Tibial nerve (tissue), 4 donors: ENCODE measurements around the gene IP6K2. TPM values are rescaled to one million over a fixed set of nuclear protein-coding genes. Genes with fewer than 3 reads are reported as not detected.

Source experiments
- DNase-seq, 2 donors: peaks; one replicate each; pipeline ENCODE4 v3.0.0-alpha.2; 2019; ENCODE audit warnings: low spot score in 2 of 2
- H3K27ac ChIP-seq, 4 donors: fragments of 200-600 bp; sonication (generic) in 3 of 4; one replicate each; pipeline ENCODE4 v1.5.1; 2017 to 2019; ENCODE audit warnings: mild to moderate bottlenecking in 1 of 4
- H3K27me3 ChIP-seq, 2 donors: fragments of 200-600 bp; sonication (generic) in 1 of 2; one replicate each; pipeline versions ENCODE4 v1.5.1 to v1.6.0; 2017 to 2019
- H3K36me3 ChIP-seq, 3 donors: fragments of 200-600 bp; sonication (generic); one replicate each; pipeline ENCODE4 v1.5.1; 2018 to 2019
- H3K4me1 ChIP-seq, 4 donors: fragments of 200-600 bp; sonication (generic) in 3 of 4; one replicate each; pipeline ENCODE4 v1.5.1; 2017 to 2019
- H3K4me3 ChIP-seq, 4 donors: fragments of 200-600 bp; sonication (generic) in 3 of 4; one replicate each; pipeline ENCODE4 v1.5.1; 2017 to 2019; ENCODE audit warnings: mild to moderate bottlenecking in 1 of 4, moderate library complexity in 1 of 4
- H3K9me3 ChIP-seq, 4 donors: fragments of 200-600 bp; sonication (generic) in 3 of 4; one replicate each; pipeline ENCODE4 v1.5.1; 2017 to 2019
- EP300 ChIP-seq, 2 donors: sonication (generic); formaldehyde crosslinking; IDR thresholded peaks; one replicate each; pipeline ENCODE4 v1.6.1; 2017; ENCODE audit warnings: antibody characterized with exemption in 2 of 2, mild to moderate bottlenecking in 1 of 2
- POLR2A ChIP-seq, 2 donors: fragments of 450-650 bp; IDR thresholded peaks; one replicate each; pipeline ENCODE4 v1.6.1; 2017; ENCODE audit warnings: antibody characterized with exemption in 2 of 2, mild to moderate bottlenecking in 2 of 2, moderate library complexity in 2 of 2
- WGBS, 2 donors: methylation state at CpG; one replicate each; pipeline ENCODE4 v1.1.5; 2018; 5-methylcytosine and 5-hydroxymethylcytosine counted together
- total RNA-seq, 4 donors: library from RNA; depleted of rRNA; stranded (reverse); fragments of >200 nt; gene quantifications; one replicate each; pipeline ENCODE4 v1.1.0, GENCODE V29; 2016
- TF ChIP-seq, protein P1 (sequence below), 5 experiments: fragments of 200-600 bp in 3 of 5; fragments of 450-650 bp in 2 of 5; sonication (generic) in 3 of 5; IDR thresholded peaks; one replicate each; pipeline ENCODE4 v1.5.1; 2016 to 2019; ENCODE audit warnings: antibody characterized with exemption in 5 of 5, mild to moderate bottlenecking in 3 of 5, moderate library complexity in 2 of 5

IP6K2 gene
- total RNA-seq, 4 donors from 2014 or later, result 130 to 202 (median 171) TPM

DNA sequence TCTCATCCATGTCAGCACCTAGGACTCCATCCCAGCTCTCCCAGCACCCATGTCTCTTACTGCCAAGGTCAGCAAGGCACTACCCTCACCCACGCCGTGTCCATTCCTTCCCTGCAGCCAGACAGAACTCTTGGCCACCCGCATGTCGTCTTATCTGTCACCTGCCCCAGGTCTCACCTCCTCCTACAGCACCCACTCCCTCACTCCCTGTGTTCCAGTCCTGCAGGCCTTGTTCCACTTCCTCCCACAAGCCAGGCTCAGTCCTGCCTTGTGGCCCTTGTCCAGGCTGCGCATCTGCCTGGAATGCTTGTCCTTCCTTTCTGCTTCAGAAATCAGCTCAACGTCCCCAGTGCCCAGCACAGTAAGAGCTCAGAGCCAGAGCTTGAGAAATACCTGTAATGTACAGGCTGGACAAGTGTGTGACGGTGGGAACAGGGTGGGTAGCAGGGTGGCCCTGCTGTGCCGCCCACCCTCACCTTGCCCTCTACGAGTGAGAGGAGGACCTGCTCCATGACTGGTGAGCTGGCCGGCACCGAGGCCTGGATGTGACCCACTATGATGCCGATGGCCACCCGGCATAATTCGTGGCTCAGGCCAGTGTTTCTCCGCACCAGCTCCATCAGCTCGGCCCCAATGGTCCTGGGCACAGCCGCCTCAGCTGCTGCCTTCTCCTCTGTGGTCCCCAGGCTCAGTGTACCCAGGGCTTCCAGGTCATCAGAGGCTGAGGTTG is 36.0 kb downstream of the IP6K2 start:
- H3K27me3 ChIP-seq, result no peaks in the 10 kb centered on the region
- no peak for DNase-seq
- no peak overlapping the region for H3K4me3 ChIP-seq
- 93 to 96% methylated on average over 13 to 17 of the region's 17 CpGs for WGBS, 2 donors
- H3K9me3 ChIP-seq, result no peaks in the 10 kb centered on the region
- H3K4me1 ChIP-seq, result peaks cover 0 to 29% (median 15%) of the 10 kb centered on the region in 4 donors
- TF ChIP-seq EP300 (IDR thresholded peaks at IDR 0.05) (no peak), POLR2A (IDR thresholded peaks at IDR 0.05) (no peak)
- TF ChIP-seq, protein P1, sequence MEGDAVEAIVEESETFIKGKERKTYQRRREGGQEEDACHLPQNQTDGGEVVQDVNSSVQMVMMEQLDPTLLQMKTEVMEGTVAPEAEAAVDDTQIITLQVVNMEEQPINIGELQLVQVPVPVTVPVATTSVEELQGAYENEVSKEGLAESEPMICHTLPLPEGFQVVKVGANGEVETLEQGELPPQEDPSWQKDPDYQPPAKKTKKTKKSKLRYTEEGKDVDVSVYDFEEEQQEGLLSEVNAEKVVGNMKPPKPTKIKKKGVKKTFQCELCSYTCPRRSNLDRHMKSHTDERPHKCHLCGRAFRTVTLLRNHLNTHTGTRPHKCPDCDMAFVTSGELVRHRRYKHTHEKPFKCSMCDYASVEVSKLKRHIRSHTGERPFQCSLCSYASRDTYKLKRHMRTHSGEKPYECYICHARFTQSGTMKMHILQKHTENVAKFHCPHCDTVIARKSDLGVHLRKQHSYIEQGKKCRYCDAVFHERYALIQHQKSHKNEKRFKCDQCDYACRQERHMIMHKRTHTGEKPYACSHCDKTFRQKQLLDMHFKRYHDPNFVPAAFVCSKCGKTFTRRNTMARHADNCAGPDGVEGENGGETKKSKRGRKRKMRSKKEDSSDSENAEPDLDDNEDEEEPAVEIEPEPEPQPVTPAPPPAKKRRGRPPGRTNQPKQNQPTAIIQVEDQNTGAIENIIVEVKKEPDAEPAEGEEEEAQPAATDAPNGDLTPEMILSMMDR (IDR thresholded peaks at IDR 0.05), result no peak
- H3K36me3 ChIP-seq, result peaks cover 5 to 69% (median 25%) of the 10 kb centered on the region in 3 donors
- H3K27ac ChIP-seq, result no peak overlapping the region

GRCh38 chr3:48679411-48680391 is 37.3 kb downstream of the IP6K2 start:
- 83 to 92% methylated on average over 18 to 20 of the region's 20 CpGs for WGBS, 2 donors
- Histone ChIP-seq H3K27ac (no peak overlapping the region), H3K4me1 (peaks cover 0 to 21% (median 15%) of the 10 kb centered on the region in 4 donors), H3K4me3 (no peak overlapping the region), H3K36me3 (peaks cover 5 to 82% (median 25%) of the 10 kb centered on the region in 3 donors), H3K27me3 (no peaks in the 10 kb centered on the region), H3K9me3 (no peaks in the 10 kb centered on the region)
- TF ChIP-seq, protein P1 (IDR thresholded peaks at IDR 0.05), result no peak
- no peak for TF ChIP-seq POLR2A (IDR thresholded peaks at IDR 0.05)
- TF ChIP-seq EP300 (IDR thresholded peaks at IDR 0.05), result no peak
- no peak for DNase-seq

GRCh38 chr3:48678566-48679380 is 38.2 kb downstream of the IP6K2 start:
- H3K9me3 ChIP-seq, result no peaks in the 10 kb centered on the region
- no peaks in the 10 kb centered on the region for H3K27me3 ChIP-seq
- no peak overlapping the region for H3K4me3 ChIP-seq
- no peak for TF ChIP-seq EP300 (IDR thresholded peaks at IDR 0.05)
- no peak for TF ChIP-seq POLR2A (IDR thresholded peaks at IDR 0.05)
- TF ChIP-seq, protein P1 (IDR thresholded peaks at IDR 0.05), result no peak
- no peak for DNase-seq
- peaks cover 5 to 91% (median 25%) of the 10 kb centered on the region in 3 donors for H3K36me3 ChIP-seq
- H3K4me1 ChIP-seq, result peaks cover 0 to 12% (median 7%) of the 10 kb centered on the region in 4 donors
- WGBS, 2 donors, result 88 to 95% methylated on average over 23 of the region's 24 CpGs
- no peak overlapping the region for H3K27ac ChIP-seq

- TF ChIP-seq EP300 (IDR thresholded peaks at IDR 0.05) (no peak), POLR2A (IDR thresholded peaks at IDR 0.05) (no peak)
- TF ChIP-seq, protein P1 (IDR thresholded peaks at IDR 0.05), result no peak
- H3K27me3 ChIP-seq, result no peaks in the 10 kb centered on the region
- WGBS, 2 donors, result 66 to 71% methylated on average over 4 of the region's 4 CpGs
- H3K27ac ChIP-seq, result no peak overlapping the region
- H3K36me3 ChIP-seq, result peaks cover 5 to 92% (median 25%) of the 10 kb centered on the region in 3 donors
- H3K4me3 ChIP-seq, result no peak overlapping the region
- peaks cover 0 to 5% (median 0%) of the 10 kb centered on the region in 4 donors for H3K4me1 ChIP-seq
- no peak for DNase-seq
- no peaks in the 10 kb centered on the region for H3K9me3 ChIP-seq
Observed at GRCh38 chr3:48678056-48678455, 39.0 kb downstream of the IP6K2 start.
